22Rv1 (cell line): ENCODE results near the gene NT5DC4.

Experiments used
- H3K27ac ChIP-seq: fragments of 450-650 bp; 2 replicates; pipeline ENCODE4 v1.5.1; 2017
- ZFX ChIP-seq: fragments of 450-650 bp; IDR thresholded peaks from 2 replicates; pipeline ENCODE4 v1.6.1; 2017; ENCODE audit warnings: antibody characterized with exemption, borderline replicate concordance
- TF ChIP-seq, protein P1 (sequence below): fragments of 450-650 bp; IDR thresholded peaks from 2 replicates; pipeline ENCODE4 v1.5.1; 2017; ENCODE audit warnings: mild to moderate bottlenecking

NT5DC4 gene

DNA sequence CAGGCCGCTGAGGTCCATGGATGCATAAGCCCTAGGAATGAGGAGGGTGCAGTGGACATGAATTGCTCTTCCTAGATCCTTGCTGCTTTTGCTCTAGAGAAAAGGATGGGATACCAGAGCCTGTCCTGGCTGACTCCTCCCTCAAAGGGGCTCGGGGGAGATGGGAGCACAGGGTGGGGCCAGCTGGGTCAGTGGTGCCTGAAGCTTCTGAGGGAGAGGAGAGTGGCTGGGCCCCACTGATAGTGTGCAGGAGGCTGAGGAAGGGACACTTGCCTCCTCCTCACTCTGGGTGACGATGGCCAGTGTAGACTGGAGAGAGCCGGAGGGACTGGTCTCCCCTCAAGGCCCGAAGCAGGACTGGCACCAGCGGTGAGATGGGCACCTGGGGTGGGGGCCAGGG lies at the start of gene NT5DC4:
Gene NT5DC4 (plus strand): TSS at position 236 of the 400 bp plus-strand sequence. CDS start 60 bp downstream, at position 296.
- TF ChIP-seq, protein P1, sequence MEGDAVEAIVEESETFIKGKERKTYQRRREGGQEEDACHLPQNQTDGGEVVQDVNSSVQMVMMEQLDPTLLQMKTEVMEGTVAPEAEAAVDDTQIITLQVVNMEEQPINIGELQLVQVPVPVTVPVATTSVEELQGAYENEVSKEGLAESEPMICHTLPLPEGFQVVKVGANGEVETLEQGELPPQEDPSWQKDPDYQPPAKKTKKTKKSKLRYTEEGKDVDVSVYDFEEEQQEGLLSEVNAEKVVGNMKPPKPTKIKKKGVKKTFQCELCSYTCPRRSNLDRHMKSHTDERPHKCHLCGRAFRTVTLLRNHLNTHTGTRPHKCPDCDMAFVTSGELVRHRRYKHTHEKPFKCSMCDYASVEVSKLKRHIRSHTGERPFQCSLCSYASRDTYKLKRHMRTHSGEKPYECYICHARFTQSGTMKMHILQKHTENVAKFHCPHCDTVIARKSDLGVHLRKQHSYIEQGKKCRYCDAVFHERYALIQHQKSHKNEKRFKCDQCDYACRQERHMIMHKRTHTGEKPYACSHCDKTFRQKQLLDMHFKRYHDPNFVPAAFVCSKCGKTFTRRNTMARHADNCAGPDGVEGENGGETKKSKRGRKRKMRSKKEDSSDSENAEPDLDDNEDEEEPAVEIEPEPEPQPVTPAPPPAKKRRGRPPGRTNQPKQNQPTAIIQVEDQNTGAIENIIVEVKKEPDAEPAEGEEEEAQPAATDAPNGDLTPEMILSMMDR, result no peak
- no peak for TF ChIP-seq ZFX
- no peak within 1 kb of the TSS for H3K27ac ChIP-seq

DNA sequence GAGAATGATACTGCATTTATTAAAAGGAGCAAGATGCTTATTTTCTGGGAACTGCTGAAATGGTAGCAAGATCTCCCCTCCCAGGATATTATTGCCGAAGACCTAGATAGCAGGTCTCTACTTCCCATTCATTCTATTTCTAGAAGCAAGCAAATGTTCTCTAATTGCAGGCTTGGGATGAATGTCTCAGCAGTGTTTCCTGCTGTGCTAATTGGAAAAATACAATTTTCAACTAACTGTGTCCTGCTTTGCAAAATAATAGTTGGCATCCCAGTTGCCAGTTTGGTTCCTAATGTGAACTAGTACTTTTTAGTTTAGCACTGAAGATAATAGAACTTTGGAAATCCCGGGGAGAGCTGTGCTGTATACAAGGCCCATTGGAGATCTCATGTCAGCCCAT lies 49.0 kb upstream of the NT5DC4 start:
- TF ChIP-seq, protein P1, result no peak
- TF ChIP-seq ZFX, result no peak
- no peak overlapping the region for H3K27ac ChIP-seq

DNA sequence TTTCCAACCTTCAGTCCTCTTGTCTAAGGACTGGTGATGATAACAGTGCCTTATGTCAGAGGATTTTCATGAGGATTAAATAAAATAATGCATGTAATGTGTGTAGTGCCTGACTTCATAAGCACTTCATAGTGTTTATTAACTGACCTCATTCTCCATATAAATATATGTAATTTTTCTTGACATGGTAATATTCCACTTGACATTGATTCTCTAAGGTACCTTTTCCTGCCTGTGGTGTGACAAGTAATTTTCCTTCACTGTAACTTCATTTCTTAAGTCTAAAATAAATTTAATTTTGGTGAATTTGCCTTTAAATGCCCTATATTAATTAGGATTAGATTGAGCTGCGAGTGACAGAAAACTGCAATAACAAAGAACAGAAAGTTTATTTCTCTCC lies 47.8 kb upstream of the NT5DC4 start:
- H3K27ac ChIP-seq, result no peak overlapping the region
- TF ChIP-seq ZFX, result no peak
- TF ChIP-seq, protein P1, result no peak

DNA sequence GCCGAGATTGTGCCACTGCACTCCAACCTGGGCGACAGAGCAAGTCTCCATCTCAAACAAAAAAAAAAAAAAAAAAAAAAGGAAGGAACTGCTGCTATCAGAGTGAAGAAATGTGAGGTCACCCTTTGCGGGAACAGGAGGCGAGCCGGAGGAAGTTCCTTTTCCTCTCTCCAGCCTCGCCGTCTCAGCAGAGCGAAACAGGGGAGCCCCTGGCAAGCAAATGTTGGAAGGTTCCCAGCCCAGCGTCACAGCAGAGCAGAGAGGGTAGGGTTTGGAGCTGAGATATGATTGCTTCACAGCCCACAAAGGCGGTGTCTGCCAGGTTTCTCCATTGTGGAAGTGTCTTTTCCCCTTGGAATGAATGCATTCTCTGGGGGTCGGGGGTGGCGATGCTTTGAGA lies 46.6 kb upstream of the NT5DC4 start:
- no peak for TF ChIP-seq ZFX
- TF ChIP-seq, protein P1, result no peak
- H3K27ac ChIP-seq, result no peak overlapping the region

DNA sequence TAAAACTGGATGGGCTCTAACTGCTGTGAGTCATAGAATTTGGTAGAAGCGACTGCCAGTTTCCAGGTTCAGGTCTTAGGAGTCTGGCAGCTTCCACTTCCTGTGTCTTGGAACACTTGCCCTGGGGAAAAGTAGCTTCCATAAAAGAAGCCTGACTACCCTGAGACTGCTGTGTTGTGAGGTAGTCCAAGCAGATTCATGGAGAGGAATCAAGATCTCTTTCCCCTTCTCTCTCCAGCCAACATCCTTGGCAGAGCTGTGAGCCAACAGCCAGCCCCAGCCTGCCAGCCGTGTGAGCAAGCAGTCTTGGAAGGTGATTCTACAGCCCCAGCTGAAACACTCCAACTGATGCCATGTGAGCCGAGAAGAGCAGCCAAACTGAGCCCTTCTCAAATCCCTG lies 41.3 kb upstream of the NT5DC4 start:
- no peak overlapping the region for H3K27ac ChIP-seq
- TF ChIP-seq, protein P1, result no peak
- no peak for TF ChIP-seq ZFX

DNA sequence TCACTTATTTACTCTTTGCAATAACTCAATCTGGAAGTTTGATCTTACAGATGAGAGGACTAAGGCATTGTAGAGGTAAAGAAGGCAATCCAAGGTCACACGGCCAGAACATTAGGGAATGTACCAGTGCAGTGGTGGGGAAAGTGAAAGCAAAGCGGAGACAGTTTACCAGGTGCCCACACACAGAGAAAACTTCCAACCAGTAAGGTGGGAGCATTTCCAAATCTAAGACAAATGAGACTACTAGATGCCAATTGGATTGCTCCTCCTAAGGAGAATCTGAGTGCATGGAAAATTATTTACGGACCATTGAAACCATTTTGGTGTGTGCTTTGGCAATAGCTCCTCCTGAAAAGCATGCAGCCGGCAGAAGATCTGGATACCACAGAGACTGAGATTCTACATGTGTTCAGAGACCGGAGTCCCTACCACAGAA lies 40.1 kb upstream of the NT5DC4 start:
- TF ChIP-seq, protein P1, result no peak
- TF ChIP-seq ZFX, result no peak
- H3K27ac ChIP-seq, result no peak overlapping the region

DNA sequence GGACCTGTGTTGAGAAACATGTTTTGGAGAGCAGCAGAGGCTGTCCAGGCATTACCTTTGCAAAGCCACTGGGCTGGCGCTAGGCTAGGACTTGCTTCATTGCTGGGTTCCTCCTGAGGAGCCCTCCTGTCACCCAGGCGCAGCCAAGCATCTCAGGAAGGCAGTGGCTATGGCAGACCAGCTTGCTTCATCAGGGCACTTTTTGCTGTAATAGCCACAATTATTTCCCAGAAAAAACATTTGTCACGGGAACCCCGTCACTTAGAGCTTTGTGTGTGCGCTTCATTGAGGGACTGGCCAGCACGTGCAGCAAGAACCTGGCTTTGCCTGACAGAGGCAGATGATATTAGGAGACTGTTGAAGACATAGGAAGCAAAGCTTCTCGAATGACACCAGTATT lies 38.7 kb upstream of the NT5DC4 start:
- H3K27ac ChIP-seq, result no peak overlapping the region
- TF ChIP-seq, protein P1, result no peak
- no peak for TF ChIP-seq ZFX
